GM19025 (cell line): ENCODE data around the gene LENG1.
A peak's percentile ranks its signal among the peaks of the same experiment; 100 is the strongest.
"Not testable (repeated sequence)": the region's sequence is repeated elsewhere in the genome, so short reads cannot be mapped to it uniquely, and the experiment has no call there.

ENCODE experiments used
- ATAC-seq: cut with Tn5 transposase; IDR thresholded peaks from one replicate; pipeline ENCODE4 v1.9.1; 2021; ENCODE audit warnings: mild to moderate bottlenecking, low read depth, moderate library complexity; ENCODE audit not compliant: unreplicated experiment

The LENG1 gene

GRCh38 chr19:54189735-54190502 lies 30.4 kb upstream of the LENG1 start:
- ATAC-seq: peak; percentile 39

- ATAC-seq: peak; percentile 12
These were observed 29.7 kb upstream of the LENG1 start, which contains the start of gene MBOAT7 for GRCh38 chr19:54189145-54189734. TSS of gene MBOAT7 (minus strand) at chr19:54189580. CDS start at chr19:54188508, 1,072 bp downstream.

DNA sequence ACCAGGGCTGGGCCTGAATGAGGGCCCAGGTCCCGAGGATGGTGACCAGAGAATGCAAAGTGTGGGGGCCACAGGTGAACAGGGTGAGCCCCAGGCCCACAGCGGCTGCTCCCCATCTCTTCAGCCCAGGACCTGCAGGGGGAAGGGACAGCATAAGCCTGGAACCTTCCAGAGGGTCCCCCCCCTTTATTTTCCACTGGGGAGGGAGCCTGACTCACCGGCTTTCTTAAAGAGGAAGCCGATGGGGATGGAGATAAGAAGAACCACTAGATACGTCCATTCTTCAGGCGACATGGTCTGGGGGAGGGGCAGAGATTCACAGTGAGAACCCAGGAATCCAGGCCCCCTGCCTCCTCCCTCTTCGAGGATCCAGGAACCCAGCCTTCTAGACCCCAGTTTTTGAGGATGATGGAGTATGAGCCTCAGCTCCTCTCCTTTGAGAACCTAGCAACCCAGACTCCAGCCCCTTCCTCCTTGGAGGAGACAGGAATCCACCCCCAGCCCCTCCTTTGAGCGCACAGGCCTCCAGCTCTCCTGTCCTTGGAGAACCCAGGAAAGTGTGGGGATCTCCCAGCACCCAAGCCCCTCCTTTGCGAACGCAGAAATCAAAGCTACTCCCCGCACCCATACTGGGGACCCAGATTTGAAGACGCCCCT lies 28.8 kb upstream of the LENG1 start:
- ATAC-seq: no peak

DNA sequence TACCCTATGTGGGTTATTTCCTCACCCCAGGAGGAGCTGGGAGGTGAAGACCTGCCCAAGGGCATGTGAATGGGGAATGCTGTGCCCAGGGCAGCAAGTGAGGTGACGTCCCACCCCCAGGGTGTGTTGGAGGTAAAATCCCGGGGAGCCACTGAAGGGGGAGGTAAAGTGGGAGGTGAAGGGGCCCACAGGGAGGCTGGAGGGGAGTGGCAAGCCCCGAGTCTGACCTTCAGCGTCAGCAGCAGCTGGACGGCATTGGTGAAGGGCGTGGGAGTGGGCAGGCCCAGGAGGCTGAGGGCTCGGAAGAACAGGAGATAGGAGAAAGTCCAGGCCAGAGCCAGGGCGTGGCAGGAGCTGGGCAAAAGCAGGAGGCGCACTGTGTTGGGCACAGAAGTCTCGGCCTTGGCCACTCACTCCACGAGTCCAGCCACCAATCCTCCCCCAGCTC lies 27.4 kb upstream of the LENG1 start:
- no peak for ATAC-seq

- no peak for ATAC-seq
These were observed 26.8 kb upstream of the LENG1 start for GRCh38 chr19:54186351-54186750.

- no peak for ATAC-seq
These were observed 23.9 kb upstream of the LENG1 start for GRCh38 chr19:54183431-54183830.

DNA sequence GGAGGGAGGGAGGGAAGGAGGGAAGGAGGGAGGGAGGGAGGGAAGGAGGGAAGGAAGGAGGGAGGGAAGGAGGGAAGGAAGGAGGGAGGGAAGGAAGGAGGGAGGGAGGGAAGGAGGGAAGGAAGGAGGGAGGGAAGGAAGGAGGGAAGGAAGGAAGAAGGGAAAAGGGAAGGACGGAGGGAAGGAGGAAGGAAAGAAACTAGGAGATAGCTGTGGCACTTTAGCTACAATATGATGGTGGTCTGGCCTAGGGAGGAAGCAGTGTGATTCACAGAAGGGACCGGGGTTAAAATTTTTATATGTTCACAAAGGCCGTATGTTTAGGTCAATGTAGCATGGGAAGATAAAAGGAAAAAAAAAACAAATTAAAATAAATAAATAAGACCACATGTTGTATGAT lies 22.4 kb upstream of the LENG1 start:
- not testable (repeated sequence) for ATAC-seq

GRCh38 chr19:54180691-54181091 lies 21.2 kb upstream of the LENG1 start:
- no peak for ATAC-seq

DNA sequence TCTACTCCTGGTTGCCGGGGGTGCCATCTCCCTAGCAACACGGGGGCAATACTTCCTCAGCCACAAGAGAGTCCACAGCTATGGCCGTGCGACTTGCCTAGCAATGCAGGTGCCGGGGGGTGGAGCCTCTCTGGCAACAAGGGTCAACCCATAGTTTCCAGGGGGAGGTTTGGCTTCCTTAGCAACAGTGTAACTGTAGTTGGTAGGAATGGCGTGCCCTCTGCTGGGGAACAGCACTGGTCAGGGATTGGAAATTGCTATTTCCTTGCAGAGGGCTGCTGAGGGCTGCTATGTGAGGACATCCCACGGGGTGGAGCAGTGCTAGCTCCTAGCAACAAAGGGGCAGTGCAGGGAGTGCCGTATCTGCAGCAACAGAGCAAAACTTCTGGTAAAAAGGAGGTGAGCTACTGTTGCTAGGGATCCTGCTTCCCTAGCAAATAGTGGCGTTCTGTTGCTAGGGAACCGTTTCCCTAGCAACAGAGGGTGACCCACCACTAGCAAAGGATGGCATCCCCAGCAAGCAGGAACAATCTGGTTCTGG lies 20.5 kb upstream of the LENG1 start:
- no peak for ATAC-seq

- no peak for ATAC-seq
These were observed 19.8 kb upstream of the LENG1 start for GRCh38 chr19:54179262-54179852.

- ATAC-seq: no peak
These were observed 19.2 kb upstream of the LENG1 start for GRCh38 chr19:54178581-54179261.

DNA sequence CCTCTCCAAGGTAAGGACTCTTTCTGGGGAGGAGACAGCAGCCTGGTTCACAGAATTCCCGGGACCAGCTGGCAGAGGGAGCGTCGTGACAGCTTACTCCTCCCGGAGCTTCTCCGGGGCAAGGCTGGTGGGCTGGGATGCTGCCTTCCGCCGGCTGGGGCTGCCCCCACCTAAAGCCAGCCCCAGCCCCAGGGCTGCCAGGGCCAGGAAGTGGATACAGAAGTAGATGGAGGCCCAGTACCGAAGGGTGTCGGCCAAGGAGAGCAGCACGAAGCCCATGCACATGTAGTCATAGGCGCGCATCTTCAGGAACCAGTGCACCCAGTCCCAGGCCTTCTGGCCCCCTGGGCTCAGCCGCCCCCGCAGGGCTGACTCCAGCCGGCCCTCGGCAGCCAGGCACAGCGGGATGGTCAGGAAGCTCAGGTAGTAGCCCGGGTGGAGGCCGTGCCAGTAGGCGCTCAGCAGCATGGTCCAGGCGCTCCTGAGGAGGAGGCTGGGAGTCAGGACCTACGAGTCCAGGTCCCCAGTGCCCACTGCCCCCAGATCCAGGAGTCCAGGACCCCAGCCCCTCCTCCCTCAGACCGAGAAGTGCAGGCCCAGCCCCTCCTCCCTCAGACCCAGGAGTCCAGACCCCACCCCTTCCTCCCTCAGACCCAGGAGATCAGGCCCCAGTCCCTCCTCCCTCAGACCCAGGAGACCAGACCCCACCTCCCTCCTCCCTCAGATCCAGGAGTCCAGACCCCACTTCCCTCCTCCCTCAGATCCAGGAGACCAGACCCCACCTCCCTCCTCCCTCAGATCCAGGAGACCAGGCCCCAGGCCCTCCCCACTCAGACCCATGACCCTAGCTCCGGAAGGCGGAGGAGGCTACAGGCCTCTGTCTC lies 14.7 kb upstream of the LENG1 start:
- no peak for ATAC-seq

- no peak for ATAC-seq
These were observed 13.8 kb upstream of the LENG1 start for GRCh38 chr19:54173359-54173699.

DNA sequence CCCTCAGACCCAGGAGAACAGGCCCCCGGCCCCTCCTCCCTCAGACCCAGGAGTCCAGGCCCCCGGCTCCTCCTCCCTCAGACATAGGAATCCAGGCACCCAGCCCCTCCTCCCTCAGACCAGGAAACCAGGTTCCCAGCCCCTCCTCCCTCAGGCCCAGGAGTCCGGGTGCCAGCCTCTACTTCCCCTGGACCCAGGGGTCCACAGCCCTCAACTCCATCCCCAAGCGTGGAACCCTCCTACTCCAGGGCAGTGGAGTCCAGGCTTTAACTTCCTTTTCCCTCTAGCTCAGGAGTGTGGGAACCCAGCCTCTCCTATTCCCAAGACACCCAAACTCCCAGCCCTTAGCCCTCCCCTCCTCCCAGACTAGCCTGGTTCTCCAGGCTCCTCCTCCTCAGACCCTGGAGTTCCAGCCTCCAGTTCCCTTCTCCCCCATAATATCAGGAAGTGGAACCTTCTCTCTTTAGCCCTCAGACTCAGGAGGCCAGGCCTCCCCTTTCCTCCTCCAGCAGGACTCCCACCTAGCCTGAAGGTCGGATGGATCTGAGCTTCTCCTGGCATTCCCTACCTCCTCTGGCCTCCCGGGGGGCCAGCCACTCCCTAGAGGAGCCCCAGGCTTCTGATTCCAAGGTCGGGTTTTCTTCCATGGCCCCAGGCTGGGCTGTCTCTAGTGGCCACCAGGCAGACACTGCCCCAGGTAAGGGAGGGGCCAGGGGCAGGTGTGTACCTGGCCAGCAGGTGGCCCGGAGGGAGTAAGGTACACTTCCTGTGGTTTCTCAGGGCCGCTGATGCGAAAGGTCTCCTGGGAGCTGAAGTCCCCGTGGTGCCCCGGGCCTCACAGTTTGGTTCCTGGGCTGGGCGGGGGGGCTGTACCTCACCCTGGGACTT lies 13.2 kb upstream of the LENG1 start, which contains the start of gene TMC4:
Gene TMC4 (minus strand): TSS at position 690 of the 888 bp plus-strand sequence. CDS start 43 bp downstream, at position 647.
- no peak for ATAC-seq

DNA sequence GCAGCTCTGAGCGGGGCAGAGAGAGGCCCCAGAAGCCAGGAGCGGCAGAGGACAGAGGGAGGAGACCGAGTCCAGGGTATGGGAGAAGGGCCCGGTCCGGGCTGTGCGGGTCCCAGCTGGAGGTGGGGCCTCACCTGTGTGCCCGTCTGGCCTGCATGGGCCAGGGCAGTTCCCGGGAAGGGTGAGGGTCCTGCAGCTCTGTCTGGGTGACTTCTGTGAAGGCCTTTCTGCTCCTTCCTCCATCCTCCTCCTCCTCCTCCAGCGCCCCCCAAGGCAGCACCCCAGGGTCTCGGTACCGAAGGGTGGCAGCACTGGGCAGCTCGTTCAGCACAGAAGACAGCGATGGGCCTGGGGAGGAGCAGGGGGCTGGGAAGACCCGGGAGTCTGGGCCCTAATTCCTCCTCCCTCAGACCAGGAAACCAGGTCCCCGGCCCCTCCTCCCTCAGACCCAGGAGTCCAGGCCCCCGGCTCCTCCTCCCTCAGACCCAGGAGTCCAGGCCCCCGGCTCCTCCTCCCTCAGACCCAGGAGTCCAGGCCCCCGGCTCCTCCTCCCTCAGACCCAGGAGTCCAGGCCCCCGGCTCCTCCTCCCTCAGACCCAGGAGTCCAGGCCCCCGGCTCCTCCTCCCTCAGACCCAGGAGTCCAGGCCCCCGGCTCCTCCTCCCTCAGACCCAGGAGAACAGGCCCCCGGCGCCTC lies 12.4 kb upstream of the LENG1 start:
- ATAC-seq: not testable (repeated sequence)

DNA sequence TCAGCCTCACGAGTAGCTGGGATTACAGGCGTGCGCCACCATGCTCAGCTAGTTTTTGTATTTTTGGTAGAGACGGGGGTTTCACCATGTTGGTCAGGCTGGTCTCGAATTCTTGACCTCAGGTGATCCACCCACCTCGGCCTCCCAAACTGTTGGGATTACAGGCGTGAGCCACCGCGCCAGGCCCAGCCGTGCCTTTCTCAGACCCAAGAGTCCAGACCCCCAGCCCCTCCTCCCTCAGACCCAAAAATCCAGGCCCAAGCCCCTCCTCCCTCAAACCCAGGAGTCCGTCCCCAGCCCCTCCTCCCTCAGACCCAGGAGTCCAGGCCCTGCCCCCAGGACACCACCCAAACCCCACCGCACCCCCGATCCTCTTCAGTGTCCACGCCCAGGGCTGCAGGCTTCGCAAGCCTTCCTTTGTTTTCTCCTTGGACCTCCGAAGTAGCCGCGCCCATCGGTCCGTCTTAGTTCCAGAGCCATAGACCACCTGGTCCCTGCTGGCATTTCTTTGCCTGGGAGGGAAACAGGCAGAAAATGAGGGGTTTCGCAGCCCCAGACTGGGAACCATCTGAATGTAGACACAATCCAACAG lies 9.7 kb upstream of the LENG1 start:
- ATAC-seq: no peak

DNA sequence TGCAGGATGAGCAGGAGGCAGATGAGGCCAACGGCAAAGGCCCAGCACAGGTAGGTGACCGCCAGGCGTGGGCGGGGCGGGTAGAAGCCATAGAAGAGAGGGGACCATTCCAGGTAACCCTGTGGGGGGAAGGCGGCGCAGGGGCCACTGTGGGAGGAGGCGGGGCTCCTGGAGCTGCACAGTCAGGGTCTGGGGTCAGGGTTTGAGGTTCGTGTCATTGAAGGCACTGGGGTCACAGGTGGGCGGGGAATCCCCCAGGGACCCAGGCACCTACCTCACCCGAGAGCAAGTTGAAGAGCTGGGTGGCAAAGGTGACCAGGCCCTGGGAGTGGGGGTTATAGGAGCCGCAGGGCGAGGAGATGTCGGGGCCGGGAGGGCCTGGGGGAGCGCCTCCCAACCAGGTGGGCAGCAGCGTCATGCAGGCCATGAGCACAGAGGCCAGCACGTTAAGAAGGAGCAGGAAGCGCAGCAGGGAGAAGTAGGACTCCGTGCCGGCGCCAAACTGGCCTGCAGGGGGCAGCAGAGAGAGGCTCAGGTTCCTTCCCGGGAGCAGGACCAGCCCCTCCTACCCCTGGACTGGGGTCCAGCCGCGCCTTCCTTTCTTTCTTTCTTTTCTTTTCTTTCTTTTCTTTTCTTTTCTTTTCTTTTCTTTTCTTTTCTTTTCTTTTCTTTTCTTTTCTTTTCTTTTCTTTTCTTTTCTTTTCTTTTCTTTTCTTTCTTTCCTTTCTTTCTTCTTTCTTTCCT lies 8.8 kb upstream of the LENG1 start:
- no peak for ATAC-seq
